Activated CD4-positive, alpha-beta T cell treated with anti-CD3 and anti-CD28 coated beads, Interleukin-2, amount 10 ng/mL, durations not matched to agents 24 days and 14 days (primary cell): ENCODE results near the gene SLC9A5. TPM values are rescaled to one million over a fixed set of nuclear protein-coding genes. Genes with fewer than 3 reads are reported as not detected.
A peak's percentile ranks its signal among the peaks of the same experiment; 100 is the strongest.

Experiments used
- DNase-seq: peaks from one replicate; pipeline ENCODE4 v3.0.0; 2022
- H3K27ac Mint-ChIP-seq: one replicate; pipeline ENCODE4 v1.8.0; 2022; ENCODE audit warnings: mild to moderate bottlenecking, mixed read lengths
- H3K27me3 Mint-ChIP-seq: one replicate; pipeline ENCODE4 v1.8.0; 2022; ENCODE audit warnings: mixed read lengths
- H3K36me3 Mint-ChIP-seq: one replicate; pipeline ENCODE4 v1.8.0; 2022; ENCODE audit warnings: low read depth, mild to moderate bottlenecking, mixed read lengths
- H3K4me1 Mint-ChIP-seq: one replicate; pipeline ENCODE4 v1.8.0; 2021; ENCODE audit warnings: mixed read lengths
- H3K4me3 Mint-ChIP-seq: one replicate; pipeline ENCODE4 v1.8.0; 2022; ENCODE audit warnings: mild to moderate bottlenecking, moderate library complexity, mixed read lengths
- H3K9me3 Mint-ChIP-seq: one replicate; pipeline ENCODE4 v1.8.0; 2021; ENCODE audit warnings: mixed read lengths
- intact Hi-C: fragments of 100-400 bp; cut with micrococcal nuclease; formaldehyde crosslinking; loops from one replicate; pipeline ENCODE4 v1.15.1; 2023
- total RNA-seq: library from RNA; stranded (reverse); gene quantifications from 2 replicates; pipeline ENCODE4 v1.2.3, GENCODE V29; 2022

The SLC9A5 gene
- 5.3 TPM in 2 replicates for total RNA-seq

DNA sequence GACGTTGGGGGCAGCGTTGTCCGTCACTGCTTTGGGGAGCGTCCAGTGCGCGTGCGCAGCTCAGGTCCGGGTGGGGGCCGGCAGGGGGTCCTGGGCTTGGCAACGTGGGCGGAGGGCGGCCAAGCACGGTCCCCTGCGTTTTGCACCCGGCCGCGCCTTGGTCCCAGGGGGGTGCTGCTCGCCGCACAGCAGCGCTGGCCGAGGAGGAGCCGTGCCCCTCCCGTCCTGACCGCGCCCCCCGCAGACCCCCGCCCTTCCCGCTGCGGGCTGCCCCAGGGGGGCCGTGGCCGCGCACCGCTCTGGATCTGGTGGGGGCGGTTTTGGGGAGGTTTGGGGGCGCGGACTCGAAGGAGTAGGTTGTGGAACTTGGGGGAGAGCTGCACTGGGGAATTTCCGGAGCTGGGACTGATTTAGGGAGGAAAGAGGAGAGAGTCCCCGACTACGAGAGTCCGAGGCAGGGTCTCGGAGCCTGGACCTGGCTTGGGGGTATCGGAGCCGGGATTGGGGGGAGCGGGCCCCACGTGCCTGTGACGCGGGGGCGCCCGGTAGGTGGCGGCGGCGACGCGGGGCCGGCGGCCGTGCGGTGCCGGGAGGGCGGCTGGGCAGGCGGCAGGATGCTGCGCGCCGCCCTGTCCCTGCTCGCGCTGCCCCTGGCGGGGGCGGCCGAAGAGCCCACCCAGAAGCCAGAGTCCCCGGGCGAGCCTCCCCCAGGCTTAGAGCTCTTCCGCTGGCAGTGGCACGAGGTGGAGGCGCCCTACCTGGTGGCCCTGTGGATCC is at the start of gene SLC9A5:
Gene SLC9A5 (plus strand): TSS at position 579 of the 777 bp plus-strand sequence. CDS start 36 bp downstream, at position 615.
- peak; percentile 86 for DNase-seq
- intact Hi-C loops = loop anchor here (10.0 kb wide), 1 partner anchor 596 kb away; the partner anchor contains the start of genes CENPT, NUTF2 and THAP11
- H3K36me3 Mint-ChIP-seq = peaks cover 4% of the 10 kb centered on the region
- no peaks in the 10 kb centered on the region for H3K9me3 Mint-ChIP-seq
- H3K4me1 Mint-ChIP-seq = peaks cover 42% of the 10 kb centered on the region
- H3K4me3 Mint-ChIP-seq = peak within 1 kb of the TSS; percentile 89
- H3K27ac Mint-ChIP-seq = peak within 1 kb of the TSS; percentile 91
- peaks cover 14% of the 10 kb centered on the region for H3K27me3 Mint-ChIP-seq

DNA sequence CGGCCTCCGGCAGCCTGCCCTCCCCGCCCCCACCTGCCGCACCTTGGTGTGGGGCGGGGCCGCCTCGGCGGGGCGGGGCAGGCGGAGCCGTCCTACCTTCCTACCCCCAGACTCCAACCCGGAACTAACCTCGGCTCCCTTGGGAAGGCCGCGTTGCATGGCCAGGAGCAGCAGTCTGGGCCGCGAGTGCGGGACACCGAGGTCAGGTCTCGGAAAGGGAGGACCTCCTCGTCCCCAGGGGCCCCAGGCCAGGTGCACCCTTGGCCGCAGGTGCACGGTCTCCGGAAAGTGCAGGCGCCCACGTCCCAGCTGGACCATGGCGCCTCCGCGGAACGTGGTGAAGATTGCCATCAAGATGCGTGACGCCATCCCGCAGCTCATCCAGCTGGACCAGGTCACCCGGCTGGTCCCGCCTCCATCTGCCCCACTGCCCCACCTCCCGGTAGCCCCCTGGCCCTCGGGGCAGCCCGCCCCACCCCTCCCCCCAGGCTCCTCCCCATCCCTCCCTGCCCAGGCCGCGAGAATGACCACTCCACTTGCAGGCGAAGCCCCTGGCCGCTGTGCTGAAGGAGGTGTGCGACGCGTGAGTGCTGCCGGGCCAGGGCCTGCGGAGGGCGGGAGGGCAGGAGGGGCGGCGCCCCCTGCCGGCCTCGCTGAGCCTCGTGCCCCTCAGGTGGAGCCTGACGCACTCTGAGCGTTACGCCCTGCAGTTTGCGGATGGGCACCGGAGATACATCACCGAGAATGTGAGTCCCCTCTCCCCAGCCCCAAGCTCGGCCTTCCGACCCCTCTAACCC is 49.6 kb upstream of the SLC9A5 start, which contains the start of gene ELMO3:
Gene ELMO3 (plus strand): TSS at position 121 of the 797 bp plus-strand sequence. CDS start 196 bp downstream, at position 317.
- H3K27me3 Mint-ChIP-seq = no peaks in the 10 kb centered on the region
- no peak for DNase-seq
- intact Hi-C loops = no loop called here
- no peaks in the 10 kb centered on the region for H3K9me3 Mint-ChIP-seq
- H3K4me3 Mint-ChIP-seq = no peak within 1 kb of the TSS
- peaks cover 51% of the 10 kb centered on the region for H3K36me3 Mint-ChIP-seq
- no peak within 1 kb of the TSS for H3K27ac Mint-ChIP-seq
- H3K4me1 Mint-ChIP-seq = peaks cover 12% of the 10 kb centered on the region

GRCh38 chr16:67199808-67200198 is 49.0 kb upstream of the SLC9A5 start:
- DNase-seq = no peak
- no peak overlapping the region for H3K4me3 Mint-ChIP-seq
- intact Hi-C loops = no loop called here
- H3K27ac Mint-ChIP-seq = no peak overlapping the region
- H3K27me3 Mint-ChIP-seq = no peaks in the 10 kb centered on the region
- H3K4me1 Mint-ChIP-seq = peaks cover 9% of the 10 kb centered on the region
- peaks cover 46% of the 10 kb centered on the region for H3K36me3 Mint-ChIP-seq
- H3K9me3 Mint-ChIP-seq = no peaks in the 10 kb centered on the region

DNA sequence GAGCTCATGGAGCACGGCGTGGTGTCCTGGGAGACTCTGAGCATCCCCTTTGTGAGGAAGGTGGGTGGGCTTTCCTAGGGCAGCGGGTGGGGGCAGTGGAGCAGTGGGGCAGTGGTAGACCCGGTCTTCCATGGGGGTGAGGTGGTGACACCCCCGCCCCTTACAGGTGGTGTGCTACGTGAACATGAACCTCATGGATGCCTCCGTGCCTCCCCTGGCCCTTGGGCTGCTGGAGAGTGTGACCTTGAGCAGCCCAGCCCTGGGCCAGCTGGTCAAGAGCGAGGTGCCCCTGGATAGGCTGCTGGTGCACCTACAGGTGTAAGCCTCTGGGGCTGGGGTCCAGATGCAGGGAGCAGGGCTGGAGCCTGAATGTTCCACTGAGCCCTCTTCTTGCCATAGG is 48.3 kb upstream of the SLC9A5 start:
- no peak for DNase-seq
- H3K4me1 Mint-ChIP-seq = peaks cover 9% of the 10 kb centered on the region
- H3K4me3 Mint-ChIP-seq = no peak overlapping the region
- peaks cover 39% of the 10 kb centered on the region for H3K36me3 Mint-ChIP-seq
- H3K27me3 Mint-ChIP-seq = no peaks in the 10 kb centered on the region
- no peaks in the 10 kb centered on the region for H3K9me3 Mint-ChIP-seq
- intact Hi-C loops = no loop called here
- no peak overlapping the region for H3K27ac Mint-ChIP-seq

DNA sequence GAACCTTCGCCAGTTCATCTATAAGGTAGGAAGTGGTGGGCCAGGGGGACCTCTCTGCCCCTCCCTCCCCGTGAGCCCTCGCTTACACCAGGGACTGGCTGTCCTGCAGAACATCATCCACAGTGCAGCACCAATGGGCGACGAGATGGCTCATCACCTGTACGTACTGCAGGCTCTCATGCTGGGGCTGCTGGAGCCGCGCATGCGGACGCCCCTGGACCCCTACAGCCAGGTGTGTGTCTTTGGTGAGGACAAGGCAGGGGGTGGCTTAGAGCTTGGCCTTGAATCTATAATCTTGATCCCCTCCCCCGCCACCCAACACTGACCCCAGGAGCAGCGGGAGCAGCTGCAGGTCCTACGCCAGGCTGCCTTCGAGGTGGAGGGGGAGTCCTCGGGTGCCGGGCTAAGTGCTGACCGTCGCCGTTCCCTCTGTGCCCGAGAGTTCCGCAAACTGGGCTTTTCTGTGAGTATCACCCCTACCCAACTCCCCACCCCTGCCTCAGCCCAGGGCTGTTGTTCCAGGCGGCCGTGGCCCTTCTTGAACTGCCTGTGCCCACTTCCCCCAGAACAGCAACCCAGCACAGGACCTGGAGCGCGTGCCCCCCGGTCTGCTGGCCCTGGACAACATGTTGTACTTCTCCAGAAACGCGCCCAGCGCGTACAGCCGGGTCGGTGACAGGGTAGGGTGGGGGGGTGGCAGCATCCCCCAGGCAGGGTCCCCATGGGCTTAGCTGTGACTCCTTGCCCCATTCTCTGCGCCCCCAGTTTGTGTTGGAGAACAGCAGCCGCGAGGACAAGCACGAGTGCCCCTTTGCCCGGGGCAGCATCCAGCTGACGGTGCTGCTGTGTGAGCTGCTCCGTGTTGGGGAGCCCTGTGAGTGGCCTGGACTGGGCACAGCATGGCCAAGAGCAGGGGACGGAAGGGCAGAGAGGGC is 47.1 kb upstream of the SLC9A5 start:
- Mint-ChIP-seq H3K27me3 (no peaks in the 10 kb centered on the region), H3K27ac (no peak overlapping the region), H3K9me3 (no peaks in the 10 kb centered on the region), H3K4me3 (no peak overlapping the region), H3K36me3 (peaks cover 33% of the 10 kb centered on the region), H3K4me1 (peaks cover 8% of the 10 kb centered on the region)
- no peak for DNase-seq
- intact Hi-C loops = no loop called here

DNA sequence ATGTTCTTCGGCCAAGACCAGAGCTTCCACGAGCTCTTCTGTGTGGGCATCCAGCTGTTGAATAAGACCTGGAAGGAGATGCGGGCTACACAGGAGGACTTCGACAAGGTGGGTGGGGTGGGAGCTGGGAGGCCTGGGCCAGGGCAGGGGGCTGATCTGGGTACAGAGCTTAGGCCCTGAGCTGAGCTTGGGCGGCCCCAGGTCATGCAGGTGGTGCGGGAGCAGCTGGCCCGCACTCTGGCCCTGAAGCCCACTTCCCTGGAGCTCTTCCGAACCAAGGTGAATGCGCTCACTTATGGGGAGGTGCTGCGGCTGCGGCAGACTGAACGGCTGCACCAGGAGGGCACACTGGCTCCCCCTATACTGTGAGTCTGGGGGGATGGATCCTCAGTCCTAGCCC is 46.4 kb upstream of the SLC9A5 start:
- DNase-seq = no peak
- Mint-ChIP-seq H3K36me3 (peaks cover 28% of the 10 kb centered on the region), H3K9me3 (no peaks in the 10 kb centered on the region), H3K4me3 (no peak overlapping the region), H3K4me1 (peaks cover 3% of the 10 kb centered on the region), H3K27ac (no peak overlapping the region), H3K27me3 (no peaks in the 10 kb centered on the region)
- intact Hi-C loops = no loop called here

DNA sequence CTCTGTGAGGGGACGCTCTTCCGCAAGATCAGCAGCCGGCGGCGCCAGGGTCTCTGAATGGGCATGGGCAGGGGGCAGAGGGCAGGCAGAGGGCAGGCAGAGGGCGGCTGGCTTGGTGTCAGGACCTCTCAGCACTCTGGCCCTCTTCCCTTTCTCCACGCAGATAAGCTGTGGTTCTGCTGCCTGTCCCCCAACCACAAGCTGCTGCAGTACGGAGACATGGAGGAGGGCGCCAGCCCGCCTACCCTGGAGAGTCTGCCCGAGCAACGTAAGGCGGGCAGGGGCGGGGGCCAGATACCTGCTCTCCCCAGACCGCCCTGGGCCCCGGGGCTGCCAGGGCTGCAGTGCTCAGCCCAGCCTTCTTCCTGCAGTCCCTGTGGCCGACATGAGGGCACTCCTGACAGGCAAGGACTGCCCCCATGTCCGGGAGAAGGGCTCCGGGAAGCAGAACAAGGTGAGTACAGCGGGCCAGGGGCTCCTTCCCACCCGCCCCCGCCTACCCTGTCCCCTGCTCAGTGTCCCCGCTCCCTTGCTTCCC is 45.8 kb upstream of the SLC9A5 start:
- Mint-ChIP-seq H3K9me3 (no peaks in the 10 kb centered on the region), H3K27ac (no peak overlapping the region), H3K27me3 (no peaks in the 10 kb centered on the region), H3K4me3 (no peak overlapping the region), H3K36me3 (peaks cover 22% of the 10 kb centered on the region), H3K4me1 (no peaks in the 10 kb centered on the region)
- no peak for DNase-seq
- intact Hi-C loops = no loop called here

- DNase-seq = no peak
- intact Hi-C loops = no loop called here
- H3K27me3 Mint-ChIP-seq = no peaks in the 10 kb centered on the region
- H3K4me1 Mint-ChIP-seq = no peaks in the 10 kb centered on the region
- no peak overlapping the region for H3K4me3 Mint-ChIP-seq
- peaks cover 16% of the 10 kb centered on the region for H3K36me3 Mint-ChIP-seq
- H3K27ac Mint-ChIP-seq = no peak overlapping the region
- H3K9me3 Mint-ChIP-seq = no peaks in the 10 kb centered on the region
Measured at GRCh38 chr16:67204076-67204475, 44.7 kb upstream of the SLC9A5 start.

DNA sequence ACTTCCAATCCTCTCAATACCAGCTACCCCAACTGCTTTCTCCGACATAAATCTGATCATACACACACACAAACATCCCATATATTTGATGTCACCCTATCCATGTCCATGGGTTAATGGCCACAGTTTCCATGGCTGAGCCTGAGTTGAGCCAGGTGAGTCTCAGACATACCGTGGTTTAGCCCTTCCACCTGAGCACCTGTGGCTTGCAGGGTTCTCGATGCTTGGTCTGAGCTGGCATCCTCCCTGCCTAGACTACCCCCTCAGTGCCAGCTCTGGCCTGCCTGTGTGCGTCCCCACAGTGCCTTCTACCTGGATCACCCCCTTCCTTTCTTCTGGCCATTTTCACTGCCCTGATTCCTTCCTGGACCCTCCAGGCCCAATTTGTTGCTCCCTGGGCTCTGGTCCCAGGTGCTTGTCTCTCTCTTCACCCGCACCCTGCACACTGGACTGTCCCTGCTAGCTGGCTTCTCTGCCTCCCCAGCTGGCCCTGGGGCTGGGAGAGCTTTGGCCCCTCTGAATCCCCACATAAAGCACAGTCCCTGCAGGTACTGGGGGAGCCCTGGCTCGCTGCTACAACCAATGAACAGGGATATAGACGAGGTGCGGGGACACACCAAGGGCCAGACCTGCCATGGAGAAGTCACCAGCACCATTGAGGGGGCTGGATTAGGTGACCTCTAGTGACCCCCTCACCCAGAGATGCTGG is 42.5 kb upstream of the SLC9A5 start:
- Mint-ChIP-seq H3K27ac (peak overlapping the region; percentile 39), H3K36me3 (peaks cover 5% of the 10 kb centered on the region), H3K27me3 (no peaks in the 10 kb centered on the region), H3K9me3 (no peaks in the 10 kb centered on the region), H3K4me3 (no peak overlapping the region), H3K4me1 (no peaks in the 10 kb centered on the region)
- intact Hi-C loops = no loop called here
- DNase-seq = no peak

- intact Hi-C loops = no loop called here
- Mint-ChIP-seq H3K27ac (no peak overlapping the region), H3K4me3 (no peak overlapping the region), H3K4me1 (no peaks in the 10 kb centered on the region), H3K36me3 (peaks cover 4% of the 10 kb centered on the region), H3K27me3 (no peaks in the 10 kb centered on the region), H3K9me3 (no peaks in the 10 kb centered on the region)
- no peak for DNase-seq
Measured at GRCh38 chr16:67206838-67207248, 41.9 kb upstream of the SLC9A5 start.

GRCh38 chr16:67207249-67208091 is 41.3 kb upstream of the SLC9A5 start:
- H3K27me3 Mint-ChIP-seq = no peaks in the 10 kb centered on the region
- no peaks in the 10 kb centered on the region for H3K9me3 Mint-ChIP-seq
- no peak overlapping the region for H3K27ac Mint-ChIP-seq
- intact Hi-C loops = no loop called here
- peaks cover 4% of the 10 kb centered on the region for H3K36me3 Mint-ChIP-seq
- no peaks in the 10 kb centered on the region for H3K4me1 Mint-ChIP-seq
- DNase-seq = no peak
- no peak overlapping the region for H3K4me3 Mint-ChIP-seq

DNA sequence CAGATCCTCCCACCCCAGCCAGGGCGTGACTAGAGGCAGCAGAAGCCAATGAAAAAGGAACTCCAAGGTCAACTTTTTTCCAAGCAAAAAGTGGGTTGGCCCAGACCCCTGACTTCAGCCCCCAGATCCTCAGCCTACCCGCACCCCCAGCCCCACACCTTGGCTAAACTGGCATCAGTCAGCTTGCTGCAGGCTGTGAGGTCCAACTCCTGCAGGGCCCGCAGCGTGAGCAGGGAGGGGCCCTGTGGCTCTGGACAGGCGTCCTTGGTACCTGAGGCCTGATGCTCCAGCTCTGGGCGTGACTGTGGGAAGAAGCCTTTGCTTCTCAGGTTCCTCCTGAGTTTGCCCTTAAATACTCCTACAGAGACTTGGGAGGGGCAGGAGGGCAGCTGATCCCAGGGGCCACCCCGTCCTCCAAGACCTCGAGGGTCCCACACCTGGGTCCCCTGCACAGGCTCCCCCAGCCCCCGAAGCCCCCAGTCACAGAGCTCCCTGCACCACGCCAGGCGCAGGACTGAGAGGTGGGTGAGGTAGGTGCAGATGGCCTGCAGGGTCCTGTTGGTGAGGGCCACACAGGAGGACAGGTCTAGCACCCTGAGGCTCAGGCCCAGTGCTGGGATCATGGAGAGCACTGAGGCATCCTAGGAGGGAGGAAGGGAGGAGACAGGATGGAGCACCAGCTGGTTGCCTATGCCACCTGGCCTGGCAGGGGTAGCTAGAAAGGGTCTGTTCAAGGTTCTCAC is 40.5 kb upstream of the SLC9A5 start:
- no peaks in the 10 kb centered on the region for H3K4me1 Mint-ChIP-seq
- no peak overlapping the region for H3K4me3 Mint-ChIP-seq
- DNase-seq = no peak
- H3K27me3 Mint-ChIP-seq = no peaks in the 10 kb centered on the region
- no peaks in the 10 kb centered on the region for H3K9me3 Mint-ChIP-seq
- H3K27ac Mint-ChIP-seq = no peak overlapping the region
- intact Hi-C loops = no loop called here
- peaks cover 4% of the 10 kb centered on the region for H3K36me3 Mint-ChIP-seq
